GM19324 (cell line): Measurements from ENCODE around the gene PALB2.

Experiments used
- ATAC-seq: cut with Tn5 transposase; IDR thresholded peaks from one replicate; pipeline ENCODE4 v1.9.1; 2021; ENCODE audit warnings: mild to moderate bottlenecking, moderate library complexity; ENCODE audit not compliant: unreplicated experiment, low FRiP score

Gene PALB2

GRCh38 chr16:23556881-23557778 lies 84.0 kb downstream of the PALB2 start, which contains the start of the genes EARS2 and UBFD1:
Gene EARS2, minus strand, starts transcription at chr16:23557350. Its CDS starts 7 bp downstream, at chr16:23557343.
Gene UBFD1, plus strand, starts transcription at chr16:23557727. Its CDS starts 16 bp downstream, at chr16:23557743.
- ATAC-seq: peak; percentile 92

- no peak for ATAC-seq
Observed at GRCh38 chr16:23554536-23554935, 86.6 kb downstream of the PALB2 start.
